Thyroid gland (tissue), 4 donors: ENCODE measurements around the gene GLRA3. TPM values are rescaled to one million over a fixed set of nuclear protein-coding genes. Genes with fewer than 3 reads are reported as not detected.

Experiments used
- DNase-seq, 2 donors: peaks; one replicate each; pipeline ENCODE4 v3.0.0-alpha.2; 2019
- H3K27ac ChIP-seq, 3 donors: fragments of 200-600 bp; sonication (generic); 1 replicate in 2 of 3; 2 replicates in 1 of 3; pipeline ENCODE4 v1.5.1; 2016 to 2019; ENCODE audit warnings: mild to moderate bottlenecking in 1 of 3, moderate library complexity in 1 of 3
- H3K27me3 ChIP-seq: fragments of 200-600 bp; sonication (generic); one replicate; pipeline ENCODE4 v1.5.1; 2019
- H3K36me3 ChIP-seq, 2 donors: fragments of 200-600 bp; sonication (generic); one replicate each; pipeline ENCODE4 v1.5.1; 2016 to 2019
- H3K4me1 ChIP-seq, 2 donors: fragments of 200-600 bp; sonication (generic); one replicate each; pipeline ENCODE4 v1.5.1; 2017 to 2019
- H3K4me3 ChIP-seq, 3 donors: fragments of 200-600 bp; sonication (generic); replicated peaks in 1 of 3; 1 replicate in 2 of 3; 2 replicates in 1 of 3; pipeline ENCODE4 v1.5.1; 2016; ENCODE audit warnings: mild to moderate bottlenecking in 1 of 3
- H3K9me3 ChIP-seq: fragments of 200-600 bp; sonication (generic); one replicate; pipeline ENCODE4 v1.5.1; 2017
- CTCF ChIP-seq, 6 experiments: fragments of 200-600 bp in 3 of 6; fragments of 450-650 bp in 3 of 6; sonication (generic) in 3 of 6; IDR thresholded peaks; one replicate each; pipeline ENCODE4 v1.5.1; 2016 to 2019; ENCODE audit warnings: antibody characterized with exemption in 6 of 6, mild to moderate bottlenecking in 2 of 6, inconsistent platforms in 1 of 6, moderate library complexity in 1 of 6
- POLR2A ChIP-seq, 2 donors: fragments of 450-650 bp; IDR thresholded peaks; one replicate each; pipeline ENCODE4 v1.6.1; 2017; ENCODE audit warnings: antibody characterized with exemption in 2 of 2, mild to moderate bottlenecking in 2 of 2, moderate library complexity in 1 of 2
- WGBS, 2 donors: methylation state at CpG; one replicate each; pipeline ENCODE4 v1.1.5; 2017; 5-methylcytosine and 5-hydroxymethylcytosine counted together
- intact Hi-C: fragments of 100-400 bp; cut with DNase I; formaldehyde crosslinking; loops from one replicate; pipeline ENCODE4 v1.15.1; 2023
- total RNA-seq, 4 donors: library from RNA; depleted of rRNA; stranded (reverse); fragments of >200 nt; gene quantifications; one replicate each; pipeline ENCODE4 v1.2.3, GENCODE V29; 2016

Gene GLRA3
- total RNA-seq, 4 donors from 2014 or later = not detected

GRCh38 chr4:174592256-174592984 lies 236.6 kb downstream of the GLRA3 start:
- DNase-seq = no peak
- Histone ChIP-seq H3K27me3 (no peaks in the 10 kb centered on the region), H3K4me3 (no peak overlapping the region), H3K27ac (no peak overlapping the region), H3K4me1 (no peaks in the 10 kb centered on the region), H3K9me3 (no peaks in the 10 kb centered on the region), H3K36me3 (no peaks in the 10 kb centered on the region)
- TF ChIP-seq CTCF (IDR thresholded peaks at IDR 0.05) (no peak), POLR2A (IDR thresholded peaks at IDR 0.05) (no peak)
- intact Hi-C loops = no loop called here
- WGBS, 2 donors = 84 to 85% methylated on average over 3 of the region's 3 CpGs

GRCh38 chr4:174591243-174592021 lies 237.6 kb downstream of the GLRA3 start:
- H3K4me3 ChIP-seq = no peak overlapping the region
- no peak overlapping the region for H3K27ac ChIP-seq
- intact Hi-C loops = no loop called here
- no peaks in the 10 kb centered on the region for H3K9me3 ChIP-seq
- TF ChIP-seq POLR2A (IDR thresholded peaks at IDR 0.05) = no peak
- TF ChIP-seq CTCF (IDR thresholded peaks at IDR 0.05) = no peak
- no peaks in the 10 kb centered on the region for H3K36me3 ChIP-seq
- no peaks in the 10 kb centered on the region for H3K27me3 ChIP-seq
- 81 to 88% methylated on average over 5 of the region's 5 CpGs for WGBS, 2 donors
- no peak for DNase-seq
- no peaks in the 10 kb centered on the region for H3K4me1 ChIP-seq

DNA sequence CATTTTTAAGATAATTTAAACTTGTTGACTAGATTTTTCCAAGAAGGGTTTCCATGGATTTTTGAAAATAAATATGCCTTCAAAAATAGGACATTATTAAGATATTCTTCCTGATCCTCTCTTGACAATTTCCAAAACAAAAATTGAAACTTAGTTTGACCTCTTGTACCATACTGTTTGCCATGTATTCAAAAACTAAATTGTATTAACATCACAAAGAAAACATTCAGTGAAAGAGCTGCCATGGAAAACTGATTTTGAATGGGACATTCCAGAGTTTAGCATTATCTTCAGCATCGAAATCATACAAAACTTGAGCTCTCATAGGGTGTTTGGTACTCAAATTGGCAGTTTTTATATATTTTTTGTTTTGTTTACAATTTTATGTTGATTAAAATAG lies 238.7 kb downstream of the GLRA3 start:
- no peaks in the 10 kb centered on the region for H3K9me3 ChIP-seq
- no peak for DNase-seq
- TF ChIP-seq CTCF (IDR thresholded peaks at IDR 0.05) = no peak
- no peak for TF ChIP-seq POLR2A (IDR thresholded peaks at IDR 0.05)
- no peak overlapping the region for H3K27ac ChIP-seq
- intact Hi-C loops = no loop called here
- H3K36me3 ChIP-seq = no peaks in the 10 kb centered on the region
- no peaks in the 10 kb centered on the region for H3K4me1 ChIP-seq
- no peak overlapping the region for H3K4me3 ChIP-seq
- 86 to 89% methylated on average over 1 of the region's 1 CpG for WGBS, 2 donors
- H3K27me3 ChIP-seq = no peaks in the 10 kb centered on the region

Other genes with a start within 250 kb of the GLRA3 start
- under 1 TPM in 1 of 4 donors, not detected in 3; 0.27 TPM for gene ADAM29, start 89.1 kb upstream of the GLRA3 start, total RNA-seq